Keratinocyte (primary cell): ENCODE measurements around the gene RUFY3. TPM values are rescaled to one million over a fixed set of nuclear protein-coding genes. Genes with fewer than 3 reads are reported as not detected.

Experiments used
- DNase-seq: peaks from one replicate; pipeline ENCODE4 v3.0.0-alpha.2; 2011; ENCODE audit warnings: low read depth, missing footprints, low spot score
- FAIRE-seq: peaks from 2 replicates; lab custom pipeline; 2011; peaks lifted over from hg19 to GRCh38; lab: Jason Lieb, UNC
- H2AFZ ChIP-seq: 2 replicates; pipeline ENCODE4 v1.6.0; 2012; ENCODE audit warnings: low read length, control low read depth, inconsistent platforms; ENCODE audit not compliant: control insufficient read depth
- H3K27ac ChIP-seq: 2 replicates; pipeline ENCODE4 v1.5.1; 2011; ENCODE audit warnings: low read length; ENCODE audit not compliant: control insufficient read depth, insufficient read depth
- H3K27me3 ChIP-seq: 3 replicates; pipeline ENCODE4 v1.6.0; 2011; ENCODE audit warnings: low read length; ENCODE audit not compliant: control insufficient read depth, insufficient read depth; ENCODE audit errors: extremely low read depth
- H3K36me3 ChIP-seq, 2 experiments: 2 replicates in 1 of 2; 3 replicates in 1 of 2; pipeline ENCODE4 v1.5.1; 2011; ENCODE audit warnings: low read length in 2 of 2, mild to moderate bottlenecking in 1 of 2; ENCODE audit not compliant: control insufficient read depth in 2 of 2, insufficient read depth in 2 of 2; ENCODE audit errors: extremely low read depth in 1 of 2
- H3K4me1 ChIP-seq: 3 replicates; pipeline ENCODE4 v1.5.1; 2011; ENCODE audit warnings: low read length; ENCODE audit not compliant: control insufficient read depth, insufficient read depth; ENCODE audit errors: extremely low read depth
- H3K4me2 ChIP-seq: 3 replicates; pipeline ENCODE4 v1.6.0; 2011; ENCODE audit warnings: low read depth, low read length; ENCODE audit not compliant: control insufficient read depth, insufficient read depth; ENCODE audit errors: extremely low read depth
- H3K4me3 ChIP-seq, 3 experiments: fragments of 200-600 bp in 1 of 3; sonication (generic) in 1 of 3; 2 replicates in 2 of 3; 3 replicates in 1 of 3; pipeline ENCODE4 v1.5.1; 2011 to 2016; ENCODE audit warnings: low read length in 3 of 3, mild to moderate bottlenecking in 3 of 3, control low read depth in 2 of 3, inconsistent platforms in 1 of 3, low read depth in 1 of 3, mixed read lengths in 1 of 3, mixed run types in 1 of 3, moderate library complexity in 1 of 3; ENCODE audit not compliant: control insufficient read depth in 2 of 3, insufficient read depth in 2 of 3; ENCODE audit errors: extremely low read depth in 1 of 3
- H3K79me2 ChIP-seq: 2 replicates; pipeline ENCODE4 v1.6.0; 2012; ENCODE audit warnings: low read length; ENCODE audit not compliant: control insufficient read depth, insufficient read depth
- H3K9ac ChIP-seq: 3 replicates; pipeline ENCODE4 v1.6.0; 2011; ENCODE audit warnings: low read length; ENCODE audit not compliant: control insufficient read depth, insufficient read depth; ENCODE audit errors: extremely low read depth
- H3K9me1 ChIP-seq: 3 replicates; pipeline ENCODE4 v1.6.0; 2011; ENCODE audit warnings: low read length; ENCODE audit not compliant: control insufficient read depth, insufficient read depth; ENCODE audit errors: extremely low read depth
- H3K9me3 ChIP-seq: 2 replicates; pipeline ENCODE4 v1.5.1; 2012; ENCODE audit warnings: low read depth, low read length; ENCODE audit not compliant: control insufficient read depth
- H4K20me1 ChIP-seq: 3 replicates; pipeline ENCODE4 v1.6.0; 2011; ENCODE audit warnings: low read length; ENCODE audit not compliant: control insufficient read depth, insufficient read depth; ENCODE audit errors: extremely low read depth
- EZH2 ChIP-seq: IDR thresholded peaks from one replicate; pipeline ENCODE4 v1.6.1; 2012; ENCODE audit warnings: inconsistent platforms, mild to moderate bottlenecking, low read length, moderate library complexity
- dilution Hi-C: fragments of 300-500 bp; cut with MboI; formaldehyde crosslinking; loops from one replicate; pipeline ENCODE4 v1.7.0; 2020; ENCODE audit warnings: low sequenced_read_pairs; ENCODE audit not compliant: extremely low pct_ligation_motif_present
- polyA minus RNA-seq, 3 experiments: library from RNA; depleted of rRNA, polyadenylated mRNA; stranded (reverse); fragments of >200 nt; gene quantifications; 1 replicate in 1 of 3; 2 replicates in 1 of 3; 3 replicates in 1 of 3; pipeline ENCODE4 v1.2.3, GENCODE V29; 2011
- polyA plus RNA-seq, 5 experiments: library from polyadenylated mRNA; depleted of rRNA in 3 of 5; stranded (reverse) in 3 of 5; stranded (forward) in 1 of 5; unstranded in 1 of 5; fragments of >200 nt; gene quantifications; 1 replicate in 1 of 5; 2 replicates in 3 of 5; 3 replicates in 1 of 5; pipeline versions ENCODE4 v1.2.1 to v1.2.3, GENCODE V29; 2011 to 2012; ENCODE audit warnings: missing spikeins in 2 of 5, low read depth in 1 of 5, low replicate concordance in 1 of 5
- TF ChIP-seq, protein P1 (sequence below), 3 experiments: IDR thresholded peaks in 1 of 3; conservative IDR thresholded peaks in 1 of 3; optimal IDR thresholded peaks in 1 of 3; 2 replicates in 2 of 3; 3 replicates in 1 of 3; pipeline versions ENCODE3 to v1.5.1; 2011; ENCODE audit warnings: low read length in 3 of 3, mild to moderate bottlenecking in 3 of 3, moderate library complexity in 2 of 3, control low read depth in 1 of 3, inconsistent platforms in 1 of 3; ENCODE audit not compliant: insufficient read depth in 2 of 3; ENCODE audit errors: extremely low read depth in 1 of 3

RUFY3 gene, protein sequence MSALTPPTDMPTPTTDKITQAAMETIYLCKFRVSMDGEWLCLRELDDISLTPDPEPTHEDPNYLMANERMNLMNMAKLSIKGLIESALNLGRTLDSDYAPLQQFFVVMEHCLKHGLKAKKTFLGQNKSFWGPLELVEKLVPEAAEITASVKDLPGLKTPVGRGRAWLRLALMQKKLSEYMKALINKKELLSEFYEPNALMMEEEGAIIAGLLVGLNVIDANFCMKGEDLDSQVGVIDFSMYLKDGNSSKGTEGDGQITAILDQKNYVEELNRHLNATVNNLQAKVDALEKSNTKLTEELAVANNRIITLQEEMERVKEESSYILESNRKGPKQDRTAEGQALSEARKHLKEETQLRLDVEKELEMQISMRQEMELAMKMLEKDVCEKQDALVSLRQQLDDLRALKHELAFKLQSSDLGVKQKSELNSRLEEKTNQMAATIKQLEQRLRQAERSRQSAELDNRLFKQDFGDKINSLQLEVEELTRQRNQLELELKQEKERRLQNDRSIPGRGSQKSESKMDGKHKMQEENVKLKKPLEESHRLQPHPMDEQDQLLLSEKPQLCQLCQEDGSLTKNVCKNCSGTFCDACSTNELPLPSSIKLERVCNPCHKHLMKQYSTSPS
- polyA plus RNA-seq = 9.4 to 18.9 TPM (median 18.5 TPM) in 3 replicates
- 100 TPM for polyA plus RNA-seq (2011; ENCODE audit: low read depth)
- 7.0 and 8.5 TPM in 2 replicates for polyA plus RNA-seq (2011; cell fraction: cytosol; rRNA removed)
- 33.4 and 39.0 TPM in 2 replicates for polyA plus RNA-seq (2011; cell fraction: nucleus; rRNA removed)
- polyA plus RNA-seq (2012; ENCODE audit: low replicate concordance) = 10.6 and 24.3 TPM in 2 replicates
- polyA minus RNA-seq = 4.5 to 12.7 TPM (median 6.1 TPM) in 3 replicates
- 8.6 TPM for polyA minus RNA-seq (2011; cell fraction: cytosol; rRNA and poly(A)+ RNA removed)
- 16.0 and 36.1 TPM in 2 replicates for polyA minus RNA-seq (2011; cell fraction: nucleus; rRNA and poly(A)+ RNA removed)

DNA sequence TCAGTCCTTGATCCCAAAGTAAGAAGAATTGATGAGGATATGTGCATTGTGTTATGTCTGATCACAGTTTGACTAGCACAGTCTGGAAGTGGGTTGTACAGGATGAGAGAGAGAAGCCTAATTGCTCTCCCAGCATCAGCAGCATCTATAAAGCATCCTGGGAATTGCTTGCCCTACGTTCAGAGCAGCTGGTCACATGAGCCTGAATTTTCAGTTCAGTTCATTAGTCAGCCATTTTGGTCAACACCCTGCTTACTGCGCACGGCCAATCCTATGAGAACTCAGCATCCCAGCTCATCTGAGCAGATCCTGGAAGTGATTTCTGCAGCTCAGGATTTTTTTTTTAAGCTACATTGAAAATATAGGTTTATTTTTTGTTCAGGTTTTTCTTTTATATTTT, at the start of gene RUFY3:
Gene RUFY3, plus strand, starts transcription at position 218 of the 400 bp plus-strand sequence. CDS start 610 bp downstream, outside the sequence.
- H3K27me3 ChIP-seq = no peaks in the 10 kb centered on the region
- dilution Hi-C loops = no loop called here
- H3K79me2 ChIP-seq = peaks cover 6% of the 10 kb centered on the region
- no peaks in the 10 kb centered on the region for H3K9me1 ChIP-seq
- TF ChIP-seq, protein P1, sequence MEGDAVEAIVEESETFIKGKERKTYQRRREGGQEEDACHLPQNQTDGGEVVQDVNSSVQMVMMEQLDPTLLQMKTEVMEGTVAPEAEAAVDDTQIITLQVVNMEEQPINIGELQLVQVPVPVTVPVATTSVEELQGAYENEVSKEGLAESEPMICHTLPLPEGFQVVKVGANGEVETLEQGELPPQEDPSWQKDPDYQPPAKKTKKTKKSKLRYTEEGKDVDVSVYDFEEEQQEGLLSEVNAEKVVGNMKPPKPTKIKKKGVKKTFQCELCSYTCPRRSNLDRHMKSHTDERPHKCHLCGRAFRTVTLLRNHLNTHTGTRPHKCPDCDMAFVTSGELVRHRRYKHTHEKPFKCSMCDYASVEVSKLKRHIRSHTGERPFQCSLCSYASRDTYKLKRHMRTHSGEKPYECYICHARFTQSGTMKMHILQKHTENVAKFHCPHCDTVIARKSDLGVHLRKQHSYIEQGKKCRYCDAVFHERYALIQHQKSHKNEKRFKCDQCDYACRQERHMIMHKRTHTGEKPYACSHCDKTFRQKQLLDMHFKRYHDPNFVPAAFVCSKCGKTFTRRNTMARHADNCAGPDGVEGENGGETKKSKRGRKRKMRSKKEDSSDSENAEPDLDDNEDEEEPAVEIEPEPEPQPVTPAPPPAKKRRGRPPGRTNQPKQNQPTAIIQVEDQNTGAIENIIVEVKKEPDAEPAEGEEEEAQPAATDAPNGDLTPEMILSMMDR (optimal IDR thresholded peaks at IDR 0.05 in 1 of 3, IDR thresholded peaks at IDR 0.05 in 1 of 3, conservative IDR thresholded peaks at IDR 0.05 in 1 of 3; ENCODE audit: extremely low read depth in 1 of 3, insufficient read depth in 2 of 3, low read length in 3 of 3) = no peak
- TF ChIP-seq EZH2 = no peak
- H3K27ac ChIP-seq = no peak within 1 kb of the TSS
- H3K4me1 ChIP-seq = peaks cover 11% of the 10 kb centered on the region
- no peak within 1 kb of the TSS for H3K9ac ChIP-seq
- no peak for FAIRE-seq
- no peak within 1 kb of the TSS for H2AFZ ChIP-seq
- no peak for DNase-seq
- H3K9me3 ChIP-seq = no peaks in the 10 kb centered on the region
- H4K20me1 ChIP-seq = no peaks in the 10 kb centered on the region
- no peak within 1 kb of the TSS for H3K4me3 ChIP-seq
- peaks cover 0 to 3% of the 10 kb centered on the region in 2 experiments for H3K36me3 ChIP-seq
- H3K4me2 ChIP-seq = no peak within 1 kb of the TSS

DNA sequence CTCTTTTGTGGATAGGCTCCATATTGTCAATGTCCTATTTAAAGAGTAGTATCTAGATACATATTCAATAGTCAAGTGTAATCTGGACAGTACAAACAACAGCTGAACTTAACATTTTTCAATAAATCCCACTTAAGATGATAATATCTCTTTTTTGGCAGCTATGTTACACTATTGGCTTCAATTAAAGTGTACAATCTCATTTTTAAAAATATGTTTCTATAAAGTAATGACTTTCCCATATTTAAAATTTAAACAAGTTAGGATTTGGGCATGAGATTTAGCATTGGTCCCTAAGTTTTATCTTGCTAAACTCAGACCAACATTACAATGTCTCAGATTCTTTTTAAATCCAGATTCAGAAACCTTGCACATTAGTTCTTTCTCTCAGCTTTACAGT, 47.6 kb upstream of the RUFY3 start:
- dilution Hi-C loops = no loop called here
- no peak for FAIRE-seq
- TF ChIP-seq, protein P1 (optimal IDR thresholded peaks at IDR 0.05 in 1 of 3, IDR thresholded peaks at IDR 0.05 in 1 of 3, conservative IDR thresholded peaks at IDR 0.05 in 1 of 3; ENCODE audit: extremely low read depth in 1 of 3, insufficient read depth in 2 of 3, low read length in 3 of 3) = no peak
- no peak for TF ChIP-seq EZH2
- Histone ChIP-seq H2AFZ (no peak overlapping the region), H3K4me2 (no peak overlapping the region), H3K27ac (no peak overlapping the region), H3K9me3 (no peaks in the 10 kb centered on the region), H3K27me3 (no peaks in the 10 kb centered on the region), H3K36me3 (no peaks in the 10 kb centered on the region), H3K79me2 (no peaks in the 10 kb centered on the region), H3K4me3 (no peak overlapping the region), H4K20me1 (no peaks in the 10 kb centered on the region), H3K4me1 (no peaks in the 10 kb centered on the region), H3K9ac (no peak overlapping the region), H3K9me1 (no peaks in the 10 kb centered on the region)
- DNase-seq = no peak
